ENCODE measurements around the gene MEF2B.
"Not testable (repeated sequence)": the region's sequence is repeated elsewhere in the genome, so short reads cannot be mapped to it uniquely, and the experiment has no call there.

MEF2B gene

DNA sequence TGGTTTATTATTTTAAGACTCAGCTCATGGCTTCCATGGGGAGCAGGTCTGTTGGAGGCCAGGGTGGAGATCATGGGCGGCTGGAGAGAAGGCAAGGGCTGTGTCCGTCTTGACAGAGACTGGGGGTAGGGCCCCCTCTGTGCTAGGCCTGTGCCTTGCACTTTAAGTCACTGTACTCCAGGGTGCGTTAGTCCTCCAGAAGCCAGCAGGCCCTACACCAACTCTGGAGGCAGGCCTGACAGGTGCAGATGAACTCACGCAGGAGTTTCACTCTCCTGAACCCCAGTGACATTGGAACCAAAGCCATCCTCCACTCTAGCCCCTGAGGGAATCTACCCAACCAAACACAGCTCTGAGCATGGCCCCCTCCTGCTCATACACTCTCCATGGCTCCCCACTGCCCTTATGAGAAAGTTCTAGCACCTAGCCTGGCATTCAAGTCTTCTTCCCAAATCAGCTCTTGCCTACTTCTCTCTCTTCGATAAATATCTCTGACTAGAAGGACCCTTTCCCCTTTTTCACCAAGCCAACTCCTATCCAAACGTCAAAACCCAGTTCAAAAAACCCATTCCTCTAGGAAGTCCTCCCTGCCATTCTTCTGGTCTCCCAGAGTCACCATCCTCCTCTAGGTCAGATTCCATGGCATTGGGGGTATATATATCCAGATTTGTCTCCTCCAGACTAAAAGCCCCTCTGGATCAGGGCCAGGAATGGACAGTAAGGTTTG, 15.1 kb downstream of the MEF2B start:
- DNase-seq = no peak

GRCh38 chr19:19152668-19153384, 17.2 kb downstream of the MEF2B start:
- no peak for DNase-seq

GRCh38 chr19:19151418-19151817, 18.6 kb downstream of the MEF2B start:
- DNase-seq = no peak

DNA sequence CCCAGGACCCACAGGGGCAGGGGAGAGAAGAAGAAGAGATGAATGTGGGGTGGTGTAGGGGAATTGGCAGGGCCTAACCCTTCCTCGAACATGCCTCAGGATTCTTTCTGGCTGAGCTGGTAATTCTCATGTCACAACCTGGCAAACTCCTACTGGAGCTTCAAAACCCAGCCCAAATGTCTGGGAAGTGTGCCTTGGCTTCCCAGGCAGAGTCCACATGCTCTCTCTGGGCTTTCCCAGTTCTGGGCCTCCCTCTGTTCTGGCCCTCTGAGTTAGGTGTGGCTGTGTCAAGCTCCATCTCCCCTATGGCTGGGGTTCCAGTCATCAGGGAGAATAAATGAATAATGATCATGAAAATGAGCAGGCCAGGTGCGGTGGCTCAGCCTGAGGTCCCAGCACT, 20.6 kb downstream of the MEF2B start:
- no peak for DNase-seq

- not testable (repeated sequence) for DNase-seq
These were observed 21.6 kb downstream of the MEF2B start for GRCh38 chr19:19148504-19148903.

GRCh38 chr19:19147344-19147743, 22.7 kb downstream of the MEF2B start:
- no peak for DNase-seq

GRCh38 chr19:19146865-19147264, 23.2 kb downstream of the MEF2B start:
- DNase-seq = no peak

DNA sequence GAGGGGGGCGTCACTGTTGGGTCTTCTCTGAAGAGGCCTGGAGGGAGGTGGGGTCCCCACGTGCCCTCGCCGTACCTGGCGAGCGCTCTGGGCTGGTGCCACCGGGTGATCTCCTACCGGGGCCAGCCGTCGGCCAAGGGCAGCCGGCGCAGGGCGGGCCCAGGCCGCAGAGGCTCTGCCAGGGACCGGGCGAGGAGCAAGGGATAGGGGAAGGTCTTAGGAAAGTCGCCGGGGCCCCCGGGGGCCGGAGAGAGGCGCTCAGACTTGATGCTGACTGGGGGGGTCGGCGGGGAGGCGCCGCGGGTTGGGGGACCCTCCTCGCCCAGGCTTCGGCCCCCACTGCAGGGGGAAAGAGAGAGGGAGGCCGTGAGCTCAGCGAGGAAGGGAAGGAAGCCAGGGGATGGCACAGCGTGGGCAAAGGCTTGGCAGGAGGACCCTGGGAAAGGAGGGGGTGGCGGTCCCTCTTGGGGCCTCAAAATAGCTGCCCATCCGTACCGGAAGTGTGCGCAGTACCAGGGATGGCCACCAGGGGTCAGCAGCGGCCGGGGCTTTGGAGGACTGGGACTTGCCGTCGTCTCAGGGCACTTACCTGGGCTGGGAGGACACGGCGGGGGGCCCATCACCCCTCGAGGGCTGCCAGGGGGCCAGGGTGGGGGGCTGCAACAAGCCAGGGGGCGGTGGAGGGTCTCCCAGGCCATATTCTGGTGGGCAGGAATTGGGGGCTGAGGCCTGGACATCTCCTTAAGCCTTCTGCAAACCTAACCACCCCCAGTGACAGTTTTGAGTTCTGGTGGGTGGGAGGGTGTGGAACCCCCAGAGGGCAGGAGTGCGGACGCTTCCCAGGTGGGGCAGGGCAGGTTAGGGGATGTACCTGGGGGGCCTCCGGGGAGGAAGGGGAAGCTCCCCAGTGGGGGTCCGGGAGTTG, 24.1 kb downstream of the MEF2B start:
- no peak for DNase-seq

DNA sequence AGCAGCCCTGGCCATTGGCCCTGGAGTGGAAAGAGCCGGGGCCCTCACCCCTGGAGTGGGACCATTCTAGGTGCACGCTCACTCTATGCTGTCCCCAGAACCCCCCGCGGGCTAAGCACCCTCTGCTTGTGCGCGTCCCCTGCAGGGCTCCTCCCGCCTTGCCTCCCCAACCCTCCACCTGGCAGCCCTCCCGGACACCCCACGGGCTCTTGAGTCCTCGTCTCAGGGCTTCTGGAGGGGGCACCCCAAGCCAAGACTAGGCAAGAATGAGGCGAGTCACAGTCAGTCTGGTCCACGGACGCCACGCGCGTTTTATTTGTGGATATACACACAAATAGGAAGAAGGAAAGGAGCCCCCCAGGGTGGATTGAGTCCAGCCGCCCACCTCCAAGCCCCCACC, 24.8 kb downstream of the MEF2B start:
- DNase-seq = no peak

DNA sequence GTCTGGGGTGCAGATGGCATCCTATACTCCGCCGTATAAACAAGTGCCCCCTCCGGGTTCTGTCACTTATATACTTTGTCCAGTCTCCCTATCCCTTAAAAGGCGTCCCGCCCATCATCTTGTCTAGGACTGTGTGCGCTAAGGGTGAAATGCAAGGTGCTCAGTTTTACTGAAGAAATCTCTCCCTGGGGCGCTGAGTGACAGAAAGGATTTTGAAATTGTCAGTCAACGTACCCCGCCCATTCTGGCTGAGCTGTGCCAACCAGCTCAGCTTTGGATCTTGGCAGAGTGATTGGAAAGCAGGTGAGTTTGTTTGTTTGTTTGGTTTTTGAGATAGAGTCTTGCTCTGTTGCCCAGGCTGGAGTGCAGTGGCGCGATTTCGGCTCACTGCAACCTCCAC, 27.7 kb downstream of the MEF2B start:
- no peak for DNase-seq

GRCh38 chr19:19140476-19140875, 29.6 kb downstream of the MEF2B start:
- no peak for DNase-seq

DNA sequence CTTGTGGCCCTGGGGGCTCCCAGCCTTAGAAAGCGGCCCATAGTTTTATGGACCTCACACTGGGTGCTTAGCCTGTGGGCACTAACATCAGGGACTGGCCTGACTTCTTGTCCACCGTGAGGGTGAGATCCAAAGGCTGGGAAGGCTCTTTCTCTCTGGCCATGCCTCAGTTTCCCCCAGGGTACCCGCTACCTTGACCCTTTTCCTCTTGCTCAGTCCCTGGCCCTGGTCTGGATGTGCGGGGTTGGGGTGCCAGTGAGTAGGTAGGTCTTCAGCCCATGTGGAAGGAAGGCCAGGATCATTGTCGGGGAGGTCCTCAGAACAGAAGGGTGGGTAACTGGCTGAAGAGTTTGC, 30.2 kb downstream of the MEF2B start:
- DNase-seq = no peak

DNA sequence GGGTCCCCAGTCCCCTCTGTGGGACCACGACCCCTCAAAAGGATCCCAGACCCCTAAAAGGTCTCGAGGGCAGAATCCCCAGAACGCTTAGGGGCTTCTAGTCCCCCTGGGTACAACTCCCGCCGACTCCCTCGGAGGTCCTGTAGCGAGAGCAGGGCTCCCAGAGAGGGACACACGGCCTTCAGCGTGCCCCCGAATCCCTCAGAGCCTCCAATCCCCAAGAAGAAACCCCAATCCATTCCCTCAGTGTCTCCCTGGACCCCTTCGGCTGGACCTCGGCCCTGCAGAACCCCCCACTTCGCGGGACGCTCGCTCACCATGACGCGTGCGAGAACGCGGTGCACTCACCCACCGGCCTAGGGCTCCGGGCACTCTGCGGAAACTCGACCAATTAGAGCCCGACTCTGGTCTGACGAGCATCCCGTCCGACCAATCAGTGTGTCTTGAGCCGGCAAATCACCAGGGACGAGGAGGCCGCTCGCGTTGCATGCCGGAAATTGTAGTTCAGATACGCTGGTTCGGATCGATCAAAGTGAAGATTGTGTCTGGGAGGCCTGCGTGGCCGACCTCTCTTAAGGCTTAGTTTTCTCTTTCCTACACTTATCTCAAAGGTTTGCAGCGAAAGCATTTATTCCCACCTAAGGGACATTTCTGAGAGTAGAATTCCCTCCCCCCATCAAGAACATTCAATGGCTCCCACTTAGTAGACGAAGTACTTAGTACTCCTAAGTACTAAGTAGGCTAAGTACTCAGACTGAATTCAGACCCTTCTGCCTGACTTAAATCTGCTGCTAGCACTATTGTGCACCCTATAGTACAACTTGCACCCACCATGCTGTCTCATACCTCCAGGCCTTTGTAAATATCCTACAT, 31.7 kb downstream of the MEF2B start, which contains the start of gene TMEM161A:
TSS of gene TMEM161A (minus strand) at position 370 of the 873 bp plus-strand sequence. CDS start at position 320, 50 bp downstream.
- DNase-seq = peak; percentile 90

GRCh38 chr19:19137556-19138108, 32.4 kb downstream of the MEF2B start:
- no peak for DNase-seq

- DNase-seq = not testable (repeated sequence)
These were observed 34.4 kb downstream of the MEF2B start for GRCh38 chr19:19135713-19136112.

- no peak for DNase-seq
These were observed 35.3 kb downstream of the MEF2B start for GRCh38 chr19:19134687-19135158.

DNA sequence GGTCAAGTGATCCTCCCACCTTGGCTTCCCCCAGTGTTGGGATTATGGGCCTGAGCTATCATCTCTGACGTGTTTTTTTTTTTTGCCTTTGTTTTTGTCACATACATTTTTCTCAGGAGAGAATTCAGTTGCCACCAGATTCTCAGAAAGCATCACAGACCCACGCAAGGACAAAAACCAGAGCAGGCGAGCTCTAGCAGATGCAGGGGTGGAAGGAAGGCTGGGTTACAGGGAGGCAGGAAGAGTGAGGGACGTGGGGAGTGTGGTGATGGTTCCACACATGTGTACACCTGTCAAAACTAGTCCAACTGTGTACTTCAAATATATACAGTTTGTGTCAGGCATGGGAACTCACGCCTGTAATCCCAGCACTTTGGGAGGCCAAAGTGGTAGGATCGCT, 36.1 kb downstream of the MEF2B start:
- no peak for DNase-seq

- no peak for DNase-seq
These were observed 37.2 kb downstream of the MEF2B start for GRCh38 chr19:19132912-19133311.

- no peak for DNase-seq
These were observed 38.1 kb downstream of the MEF2B start for GRCh38 chr19:19131989-19132388.

GRCh38 chr19:19126102-19126501, 44.0 kb downstream of the MEF2B start:
- DNase-seq = no peak

DNA sequence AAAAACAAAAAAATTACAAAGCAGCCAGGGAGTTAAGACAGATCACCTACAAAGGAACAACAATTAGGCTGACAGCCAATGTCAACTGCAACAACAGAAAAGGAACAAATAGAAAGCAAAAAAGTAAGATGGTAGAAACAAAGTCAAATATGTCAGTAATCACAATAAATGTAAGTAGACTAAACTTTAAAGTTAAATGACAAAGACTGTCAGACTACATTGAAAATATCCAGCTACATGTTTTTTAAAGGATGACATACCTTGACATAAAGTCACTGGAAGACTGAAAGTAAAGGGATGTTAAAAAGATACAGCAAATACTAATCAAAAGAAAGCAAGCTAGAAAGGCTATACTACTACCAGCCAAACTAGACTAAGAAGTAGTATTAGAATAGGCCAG, 46.7 kb downstream of the MEF2B start:
- no peak for DNase-seq

DNA sequence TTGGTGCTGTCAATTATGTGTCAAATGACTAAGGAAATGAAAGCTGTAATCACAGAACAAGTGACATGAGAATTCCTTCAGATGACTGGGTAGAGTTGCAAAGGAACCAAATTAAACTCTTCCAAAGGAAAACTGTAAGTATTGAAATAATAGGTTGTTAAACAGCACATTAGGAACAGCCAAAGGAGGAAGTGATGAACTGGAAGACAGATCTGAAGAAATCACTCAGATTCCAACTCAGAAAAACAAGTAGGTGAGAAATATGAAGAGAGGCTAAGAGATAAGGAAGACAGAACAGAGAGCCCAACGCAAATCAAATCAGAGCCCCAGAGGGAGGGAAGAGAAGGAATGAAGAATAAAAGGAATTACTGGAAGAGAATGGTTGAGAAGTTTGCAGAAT, 47.2 kb downstream of the MEF2B start:
- DNase-seq = no peak
